Panc1 (cell line): ENCODE results near the gene LYST. TPM values are rescaled to one million over a fixed set of nuclear protein-coding genes. Genes with fewer than 3 reads are reported as not detected.
"Not testable (repeated sequence)": the region's sequence is repeated elsewhere in the genome, so short reads cannot be mapped to it uniquely, and the experiment has no call there.

Experiments
- ATAC-seq: fragments of 200-7000 bp; cut with Tn5 transposase; 2 replicates; pipeline ENCODE4 v1.9.1; 2020; ENCODE audit warnings: mild to moderate bottlenecking, moderate library complexity
- BruUV-seq: library from RNA; stranded (reverse); fragments of 400-500 nt; replicated peaks from 2 replicates; lab custom pipeline; 2021; lab: Mats Ljungman, UMichigan
- CTCF ChIA-PET: fragments of 300-600 bp; sonication (Branson Sonifier 250); formaldehyde crosslinking; loops from one replicate; lab custom pipeline; 2022; ENCODE audit warnings: antibody characterized with exemption; lab: Charles Lee
- POLR2A ChIA-PET: fragments of 300-600 bp; sonication (Branson Sonifier 250); formaldehyde crosslinking; loops from one replicate; lab custom pipeline; 2022; ENCODE audit warnings: antibody characterized with exemption; lab: Charles Lee
- DNase-seq: peaks from one replicate; pipeline ENCODE4 v3.0.0-alpha.2; 2010; ENCODE audit warnings: low read depth, low spot score
- H3K27ac ChIP-seq: 2 replicates; pipeline ENCODE4 v1.5.1; 2011; ENCODE audit warnings: mild to moderate bottlenecking, low read length, inconsistent platforms
- H3K27me3 ChIP-seq: fragments of 200-500 bp; sonication (Bioruptor generic); 2 replicates; pipeline ENCODE4 v1.6.0; 2014; ENCODE audit warnings: low read length, inconsistent platforms; ENCODE audit not compliant: control insufficient read depth, insufficient read depth
- H3K36me3 ChIP-seq: fragments of 200-500 bp; sonication (Bioruptor generic); 2 replicates; pipeline ENCODE4 v1.5.1; 2014; ENCODE audit warnings: inconsistent platforms, mild to moderate bottlenecking, low read length, moderate library complexity; ENCODE audit not compliant: control insufficient read depth, insufficient read depth
- H3K4me1 ChIP-seq: 2 replicates; pipeline ENCODE4 v1.5.1; 2011; ENCODE audit warnings: inconsistent platforms, mild to moderate bottlenecking, low read length, moderate library complexity; ENCODE audit not compliant: control insufficient read depth, insufficient read depth
- H3K4me3 ChIP-seq, 2 experiments: 2 replicates each; pipeline ENCODE4 v1.5.1; 2011 to 2012; ENCODE audit warnings: low read depth in 2 of 2, low read length in 2 of 2, mild to moderate bottlenecking in 2 of 2, inconsistent platforms in 1 of 2, moderate library complexity in 1 of 2
- H3K9me3 ChIP-seq: fragments of 200-500 bp; sonication (Bioruptor generic); 2 replicates; pipeline ENCODE4 v1.5.1; 2014; ENCODE audit warnings: low read depth, mild to moderate bottlenecking, inconsistent platforms, low read length, moderate library complexity; ENCODE audit not compliant: control insufficient read depth, insufficient read depth
- CTCF ChIP-seq: fragments of 450-650 bp; IDR thresholded peaks from 2 replicates; pipeline ENCODE4 v1.5.1; 2017; ENCODE audit warnings: mild to moderate bottlenecking
- POLR2AphosphoS5 ChIP-seq: IDR thresholded peaks from 2 replicates; pipeline ENCODE4 v1.6.1; 2012; ENCODE audit warnings: mild to moderate bottlenecking, low read depth, low read length, moderate library complexity
- SIN3A ChIP-seq: IDR thresholded peaks from 2 replicates; pipeline ENCODE4 v1.6.1; 2012; ENCODE audit warnings: low read depth, mild to moderate bottlenecking, low read length, moderate library complexity, borderline replicate concordance; ENCODE audit not compliant: insufficient read depth
- TCF7L2 ChIP-seq: IDR thresholded peaks from 2 replicates; pipeline ENCODE4 v1.6.1; 2011; ENCODE audit warnings: mild to moderate bottlenecking, low read depth, low read length, inconsistent platforms
- in situ Hi-C: cut with HindIII; loops from 2 replicates; pipeline ENCODE4 v1.10.0; 2016; ENCODE audit warnings: low sequenced_read_pairs, low pct_unique_long_range_greater_than_20kb
- intact Hi-C: fragments of 100-400 bp; cut with micrococcal nuclease; formaldehyde crosslinking; loops from one replicate; pipeline ENCODE4 v1.10.0; 2022; ENCODE audit not compliant: unreplicated experiment
- total RNA-seq: library from RNA; stranded (reverse); gene quantifications from one replicate; pipeline ENCODE4 v1.2.1, GENCODE V29; 2021; ENCODE audit not compliant: unreplicated experiment
- TF ChIP-seq, protein P1 (sequence below), 2 experiments: IDR thresholded peaks; 2 replicates each; pipeline ENCODE4 v1.6.1; 2011 to 2012; ENCODE audit warnings: low read depth in 2 of 2, control low read depth in 1 of 2, low read length in 1 of 2, mild to moderate bottlenecking in 1 of 2, moderate library complexity in 1 of 2; ENCODE audit not compliant: insufficient read depth in 1 of 2

The LYST gene
- total RNA-seq, 1 experiment from 2014 or later: 75.2 TPM

GRCh38 chr1:235791532-235792060 is 75.1 kb downstream of the LYST start:
- no TSS peak for BruUV-seq
- H3K4me1 ChIP-seq: no peaks in the 10 kb centered on the region
- CTCF ChIA-PET: no interaction called here
- intact Hi-C loops (no loop called here), in situ Hi-C loops (no loop called here)
- no peaks in the 10 kb centered on the region for H3K9me3 ChIP-seq
- no peak overlapping the region for H3K4me3 ChIP-seq
- POLR2A ChIA-PET: no interaction called here
- peaks cover 35% of the 10 kb centered on the region for H3K36me3 ChIP-seq
- no peak overlapping the region for H3K27ac ChIP-seq
- no peak for ATAC-seq
- no peaks in the 10 kb centered on the region for H3K27me3 ChIP-seq
- no peak for TF ChIP-seq CTCF
- TF ChIP-seq SIN3A: no peak
- TF ChIP-seq POLR2AphosphoS5: no peak
- no peak for TF ChIP-seq TCF7L2
- no peak for DNase-seq

DNA sequence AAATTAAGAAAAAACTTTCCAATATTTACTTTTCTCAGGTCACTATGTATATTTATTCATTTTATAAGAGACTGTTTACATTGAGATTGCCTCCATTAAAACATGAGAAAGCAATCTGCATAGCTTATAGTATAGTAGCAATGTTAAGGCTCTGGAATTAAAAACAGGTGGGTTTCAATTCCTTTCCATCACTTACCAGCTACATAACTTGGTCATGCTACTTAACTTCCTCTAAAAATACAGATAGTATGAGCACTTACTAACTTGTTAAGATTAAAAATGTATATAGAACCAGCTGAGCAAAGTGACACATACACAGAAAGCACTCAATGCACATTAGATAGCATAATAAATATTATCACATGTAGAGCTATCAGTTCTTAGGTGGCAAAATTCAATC is 76.6 kb downstream of the LYST start:
- intact Hi-C loops: no loop called here
- Histone ChIP-seq H3K4me1 (no peaks in the 10 kb centered on the region), H3K36me3 (peaks cover 35% of the 10 kb centered on the region), H3K4me3 (no peak overlapping the region), H3K27me3 (no peaks in the 10 kb centered on the region), H3K27ac (no peak overlapping the region), H3K9me3 (no peaks in the 10 kb centered on the region)
- no peak for ATAC-seq
- no TSS peak for BruUV-seq
- TF ChIP-seq TCF7L2: no peak
- TF ChIP-seq SIN3A: no peak
- no peak for TF ChIP-seq CTCF
- no peak for TF ChIP-seq POLR2AphosphoS5
- TF ChIP-seq, protein P1, sequence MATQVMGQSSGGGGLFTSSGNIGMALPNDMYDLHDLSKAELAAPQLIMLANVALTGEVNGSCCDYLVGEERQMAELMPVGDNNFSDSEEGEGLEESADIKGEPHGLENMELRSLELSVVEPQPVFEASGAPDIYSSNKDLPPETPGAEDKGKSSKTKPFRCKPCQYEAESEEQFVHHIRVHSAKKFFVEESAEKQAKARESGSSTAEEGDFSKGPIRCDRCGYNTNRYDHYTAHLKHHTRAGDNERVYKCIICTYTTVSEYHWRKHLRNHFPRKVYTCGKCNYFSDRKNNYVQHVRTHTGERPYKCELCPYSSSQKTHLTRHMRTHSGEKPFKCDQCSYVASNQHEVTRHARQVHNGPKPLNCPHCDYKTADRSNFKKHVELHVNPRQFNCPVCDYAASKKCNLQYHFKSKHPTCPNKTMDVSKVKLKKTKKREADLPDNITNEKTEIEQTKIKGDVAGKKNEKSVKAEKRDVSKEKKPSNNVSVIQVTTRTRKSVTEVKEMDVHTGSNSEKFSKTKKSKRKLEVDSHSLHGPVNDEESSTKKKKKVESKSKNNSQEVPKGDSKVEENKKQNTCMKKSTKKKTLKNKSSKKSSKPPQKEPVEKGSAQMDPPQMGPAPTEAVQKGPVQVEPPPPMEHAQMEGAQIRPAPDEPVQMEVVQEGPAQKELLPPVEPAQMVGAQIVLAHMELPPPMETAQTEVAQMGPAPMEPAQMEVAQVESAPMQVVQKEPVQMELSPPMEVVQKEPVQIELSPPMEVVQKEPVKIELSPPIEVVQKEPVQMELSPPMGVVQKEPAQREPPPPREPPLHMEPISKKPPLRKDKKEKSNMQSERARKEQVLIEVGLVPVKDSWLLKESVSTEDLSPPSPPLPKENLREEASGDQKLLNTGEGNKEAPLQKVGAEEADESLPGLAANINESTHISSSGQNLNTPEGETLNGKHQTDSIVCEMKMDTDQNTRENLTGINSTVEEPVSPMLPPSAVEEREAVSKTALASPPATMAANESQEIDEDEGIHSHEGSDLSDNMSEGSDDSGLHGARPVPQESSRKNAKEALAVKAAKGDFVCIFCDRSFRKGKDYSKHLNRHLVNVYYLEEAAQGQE (IDR thresholded peaks at IDR 0.05; ENCODE audit: insufficient read depth in 1 of 2, low read depth in 2 of 2, low read length in 1 of 2): no peak
- CTCF ChIA-PET: no interaction called here
- no peak for DNase-seq
- in situ Hi-C loops: no loop called here
- POLR2A ChIA-PET: no interaction called here

DNA sequence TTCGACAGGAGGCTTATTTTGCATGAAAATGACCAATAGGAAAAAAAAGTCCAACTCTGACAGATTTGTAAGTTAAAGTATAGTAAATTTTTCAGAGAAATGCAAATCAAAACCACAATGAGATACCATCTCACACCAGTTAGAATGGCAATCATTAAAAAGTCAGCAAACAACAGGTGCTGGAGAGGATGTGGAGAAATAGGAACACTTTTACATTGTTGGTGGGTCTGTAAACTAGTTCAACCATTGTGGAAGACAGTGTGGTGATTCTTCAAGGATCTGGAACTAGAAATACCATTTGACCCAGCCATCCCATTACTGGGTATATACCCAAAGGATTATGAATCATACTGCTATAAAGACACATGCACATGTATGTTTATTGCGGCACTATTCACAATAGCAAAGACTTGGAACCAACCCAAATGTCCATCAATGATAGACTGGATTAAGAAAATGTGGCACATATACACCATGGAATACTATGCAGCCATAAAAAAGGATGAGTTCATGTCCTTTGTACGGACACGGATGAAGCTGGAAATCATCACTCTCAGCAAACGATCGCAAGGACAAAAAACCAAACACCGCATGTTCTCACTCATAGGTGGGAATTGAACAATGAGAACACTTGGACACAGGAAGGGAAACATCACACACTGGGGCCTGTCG is 80.3 kb downstream of the LYST start:
- in situ Hi-C loops, POLR2A ChIA-PET, ATAC-seq, DNase-seq, BruUV-seq, H3K27me3 ChIP-seq, H3K4me1 ChIP-seq, H3K9me3 ChIP-seq, H3K27ac ChIP-seq, H3K4me3 ChIP-seq, CTCF ChIA-PET, intact Hi-C loops: not testable (repeated sequence)
- H3K36me3 ChIP-seq: peaks cover 25% of the 10 kb centered on the region
